GM12878 (cell line): ENCODE data around the gene ZNFX1. TPM values are rescaled to one million over a fixed set of nuclear protein-coding genes. Genes with fewer than 3 reads are reported as not detected.
A peak's percentile ranks its signal among the peaks of the same experiment; 100 is the strongest.

Experiments
- POU2F2 ChIP-seq: IDR thresholded peaks from 3 replicates; pipeline ENCODE4 v1.6.1; 2011; ENCODE audit warnings: low read depth, mild to moderate bottlenecking, low read length, borderline replicate concordance
- RB1 ChIP-seq: fragments of 450-650 bp; formaldehyde crosslinking; IDR thresholded peaks from 2 replicates; pipeline ENCODE4 v1.6.1; 2017; ENCODE audit warnings: mild to moderate bottlenecking, borderline replicate concordance
- RELA ChIP-seq: fragments of 450-650 bp; IDR thresholded peaks from 2 replicates; pipeline ENCODE4 v1.8.0; 2014; ENCODE audit warnings: borderline replicate concordance; ENCODE audit not compliant: partially characterized antibody
- WRNIP1 ChIP-seq: IDR thresholded peaks from 2 replicates; pipeline ENCODE4 v1.6.1; 2011; ENCODE audit warnings: low read depth, low read length, improper control_type of control experiment, borderline replicate concordance
- polyA plus RNA-seq, 11 experiments: library from polyadenylated mRNA; depleted of rRNA in 4 of 11; unstranded in 6 of 11; stranded (reverse) in 5 of 11; fragments of >200 nt; fragmentation: Nextera tagmentation in 4 of 11; fragmentation: Illumina TruSeq in 1 of 11; extraction: Ambion mirVana in 4 of 11; extraction: Trizol in 1 of 11; gene quantifications; 1 replicate in 1 of 11; 2 replicates in 10 of 11; pipeline versions ENCODE4 v1.2.1 to v1.2.3, GENCODE V29; 2011 to 2016; ENCODE audit warnings: inconsistent platforms in 2 of 11, missing spikeins in 2 of 11, low read depth in 1 of 11
- total RNA-seq, 4 experiments: library from RNA; depleted of rRNA in 3 of 4; stranded (reverse); fragments of >200 nt in 3 of 4; fragmentation: Illumina TruSeq in 1 of 4; extraction: Trizol in 1 of 4; gene quantifications; 2 replicates each; pipeline versions ENCODE4 v1.2.1 to v1.2.3, GENCODE V29; 2013 to 2021
- TF ChIP-seq, protein P1 (sequence below): IDR thresholded peaks from 2 replicates; pipeline ENCODE4 v1.6.1; 2012; ENCODE audit warnings: low read depth, low read length, improper control_type of control experiment
- TF ChIP-seq, protein P2 (sequence below): fragments of 450-650 bp; formaldehyde crosslinking; IDR thresholded peaks from 2 replicates; pipeline ENCODE4 v1.5.0; 2022; ENCODE audit warnings: mild to moderate bottlenecking, missing genetic modification characterization
- TF ChIP-seq, protein P3 (sequence below): fragments of 450-650 bp; IDR thresholded peaks from 2 replicates; pipeline ENCODE4 v1.6.1; 2017; ENCODE audit warnings: mild to moderate bottlenecking, moderate library complexity
- TF ChIP-seq, protein P4 (sequence below): IDR thresholded peaks from 2 replicates; pipeline ENCODE4 v1.6.1; 2011; ENCODE audit warnings: low read depth, low read length, improper control_type of control experiment, borderline replicate concordance
- TF ChIP-seq, protein P5 (sequence below): IDR thresholded peaks from 2 replicates; pipeline ENCODE4 v1.6.1; 2011; ENCODE audit warnings: borderline replicate concordance, low read depth, mild to moderate bottlenecking, moderate library complexity, low read length; ENCODE audit not compliant: insufficient read depth, poor library complexity, severe bottlenecking
- TF ChIP-seq, protein P6 (sequence below): IDR thresholded peaks from 2 replicates; pipeline ENCODE4 v1.6.1; 2011; ENCODE audit warnings: mild to moderate bottlenecking, low read depth, low read length, moderate library complexity; ENCODE audit not compliant: insufficient replicate concordance
- TF ChIP-seq, protein P7 (sequence below): fragments of 450-650 bp; conservative IDR thresholded peaks from 2 replicates; pipeline ENCODE4 v1.6.1; 2017; ENCODE audit warnings: mild to moderate bottlenecking, moderate library complexity

ZNFX1 gene
- total and polyA plus RNA-seq, 10 of the 15 experiments (the other 5 are each of a cell fraction or from before 2014, with no cell fraction given) = 7.4 to 31.5 (median 25.6) TPM

DNA sequence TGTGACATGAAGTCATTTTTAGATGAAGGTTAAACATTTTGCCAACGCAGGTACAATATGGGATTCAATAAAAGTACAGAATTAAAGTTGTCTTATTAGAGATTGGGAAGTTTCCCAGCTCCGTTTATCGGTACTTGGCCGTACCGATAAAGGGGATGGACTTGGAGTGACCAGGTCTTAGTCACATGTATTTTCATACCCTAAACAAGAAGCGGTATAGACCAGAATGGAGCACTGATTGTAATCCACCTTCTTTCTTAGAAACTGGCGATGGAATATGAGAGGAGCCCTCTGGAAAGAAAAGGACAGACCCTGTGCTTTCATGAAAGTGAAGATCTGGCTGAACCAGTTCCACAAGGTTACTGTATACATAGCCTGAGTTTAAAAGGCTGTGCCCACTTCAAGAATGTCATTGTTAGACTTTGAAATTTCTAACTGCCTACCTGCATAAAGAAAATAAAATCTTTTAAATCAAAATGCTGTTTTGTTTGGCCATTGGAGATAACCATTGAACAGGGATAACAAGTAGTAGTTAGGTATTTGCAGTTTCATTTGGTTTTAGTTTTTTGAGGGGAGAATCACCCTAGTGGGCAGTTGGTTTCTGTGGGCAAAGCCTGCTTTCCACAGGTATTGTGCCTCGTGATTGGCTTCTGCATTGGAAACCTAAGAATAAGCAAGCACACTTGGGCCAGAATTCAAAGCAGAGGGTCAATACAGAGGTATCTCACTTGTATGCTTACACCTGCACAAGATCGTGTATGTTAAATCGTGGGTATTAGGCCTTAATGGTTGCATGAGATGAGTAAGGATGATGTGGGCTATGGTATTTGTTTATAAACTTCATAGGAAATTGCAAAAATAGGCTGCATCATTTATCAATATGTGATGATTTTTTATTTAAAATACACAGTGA lies 11.2 kb upstream of the ZNFX1 start (continued):
- TF ChIP-seq, protein P1, sequence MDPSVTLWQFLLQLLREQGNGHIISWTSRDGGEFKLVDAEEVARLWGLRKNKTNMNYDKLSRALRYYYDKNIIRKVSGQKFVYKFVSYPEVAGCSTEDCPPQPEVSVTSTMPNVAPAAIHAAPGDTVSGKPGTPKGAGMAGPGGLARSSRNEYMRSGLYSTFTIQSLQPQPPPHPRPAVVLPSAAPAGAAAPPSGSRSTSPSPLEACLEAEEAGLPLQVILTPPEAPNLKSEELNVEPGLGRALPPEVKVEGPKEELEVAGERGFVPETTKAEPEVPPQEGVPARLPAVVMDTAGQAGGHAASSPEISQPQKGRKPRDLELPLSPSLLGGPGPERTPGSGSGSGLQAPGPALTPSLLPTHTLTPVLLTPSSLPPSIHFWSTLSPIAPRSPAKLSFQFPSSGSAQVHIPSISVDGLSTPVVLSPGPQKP = no peak
- TF ChIP-seq, protein P2, sequence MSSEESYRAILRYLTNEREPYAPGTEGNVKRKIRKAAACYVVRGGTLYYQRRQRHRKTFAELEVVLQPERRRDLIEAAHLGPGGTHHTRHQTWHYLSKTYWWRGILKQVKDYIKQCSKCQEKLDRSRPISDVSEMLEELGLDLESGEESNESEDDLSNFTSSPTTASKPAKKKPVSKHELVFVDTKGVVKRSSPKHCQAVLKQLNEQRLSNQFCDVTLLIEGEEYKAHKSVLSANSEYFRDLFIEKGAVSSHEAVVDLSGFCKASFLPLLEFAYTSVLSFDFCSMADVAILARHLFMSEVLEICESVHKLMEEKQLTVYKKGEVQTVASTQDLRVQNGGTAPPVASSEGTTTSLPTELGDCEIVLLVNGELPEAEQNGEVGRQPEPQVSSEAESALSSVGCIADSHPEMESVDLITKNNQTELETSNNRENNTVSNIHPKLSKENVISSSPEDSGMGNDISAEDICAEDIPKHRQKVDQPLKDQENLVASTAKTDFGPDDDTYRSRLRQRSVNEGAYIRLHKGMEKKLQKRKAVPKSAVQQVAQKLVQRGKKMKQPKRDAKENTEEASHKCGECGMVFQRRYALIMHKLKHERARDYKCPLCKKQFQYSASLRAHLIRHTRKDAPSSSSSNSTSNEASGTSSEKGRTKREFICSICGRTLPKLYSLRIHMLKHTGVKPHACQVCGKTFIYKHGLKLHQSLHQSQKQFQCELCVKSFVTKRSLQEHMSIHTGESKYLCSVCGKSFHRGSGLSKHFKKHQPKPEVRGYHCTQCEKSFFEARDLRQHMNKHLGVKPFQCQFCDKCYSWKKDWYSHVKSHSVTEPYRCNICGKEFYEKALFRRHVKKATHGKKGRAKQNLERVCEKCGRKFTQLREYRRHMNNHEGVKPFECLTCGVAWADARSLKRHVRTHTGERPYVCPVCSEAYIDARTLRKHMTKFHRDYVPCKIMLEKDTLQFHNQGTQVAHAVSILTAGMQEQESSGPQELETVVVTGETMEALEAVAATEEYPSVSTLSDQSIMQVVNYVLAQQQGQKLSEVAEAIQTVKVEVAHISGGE (CRISPR knock-in tag) = no peak
- TF ChIP-seq POU2F2 (0 out of 3 replicates have a peak, but pooled peaks have one; percentile 26), RELA (no peak), WRNIP1 (no peak), RB1 (no peak)
- TF ChIP-seq, protein P3, sequence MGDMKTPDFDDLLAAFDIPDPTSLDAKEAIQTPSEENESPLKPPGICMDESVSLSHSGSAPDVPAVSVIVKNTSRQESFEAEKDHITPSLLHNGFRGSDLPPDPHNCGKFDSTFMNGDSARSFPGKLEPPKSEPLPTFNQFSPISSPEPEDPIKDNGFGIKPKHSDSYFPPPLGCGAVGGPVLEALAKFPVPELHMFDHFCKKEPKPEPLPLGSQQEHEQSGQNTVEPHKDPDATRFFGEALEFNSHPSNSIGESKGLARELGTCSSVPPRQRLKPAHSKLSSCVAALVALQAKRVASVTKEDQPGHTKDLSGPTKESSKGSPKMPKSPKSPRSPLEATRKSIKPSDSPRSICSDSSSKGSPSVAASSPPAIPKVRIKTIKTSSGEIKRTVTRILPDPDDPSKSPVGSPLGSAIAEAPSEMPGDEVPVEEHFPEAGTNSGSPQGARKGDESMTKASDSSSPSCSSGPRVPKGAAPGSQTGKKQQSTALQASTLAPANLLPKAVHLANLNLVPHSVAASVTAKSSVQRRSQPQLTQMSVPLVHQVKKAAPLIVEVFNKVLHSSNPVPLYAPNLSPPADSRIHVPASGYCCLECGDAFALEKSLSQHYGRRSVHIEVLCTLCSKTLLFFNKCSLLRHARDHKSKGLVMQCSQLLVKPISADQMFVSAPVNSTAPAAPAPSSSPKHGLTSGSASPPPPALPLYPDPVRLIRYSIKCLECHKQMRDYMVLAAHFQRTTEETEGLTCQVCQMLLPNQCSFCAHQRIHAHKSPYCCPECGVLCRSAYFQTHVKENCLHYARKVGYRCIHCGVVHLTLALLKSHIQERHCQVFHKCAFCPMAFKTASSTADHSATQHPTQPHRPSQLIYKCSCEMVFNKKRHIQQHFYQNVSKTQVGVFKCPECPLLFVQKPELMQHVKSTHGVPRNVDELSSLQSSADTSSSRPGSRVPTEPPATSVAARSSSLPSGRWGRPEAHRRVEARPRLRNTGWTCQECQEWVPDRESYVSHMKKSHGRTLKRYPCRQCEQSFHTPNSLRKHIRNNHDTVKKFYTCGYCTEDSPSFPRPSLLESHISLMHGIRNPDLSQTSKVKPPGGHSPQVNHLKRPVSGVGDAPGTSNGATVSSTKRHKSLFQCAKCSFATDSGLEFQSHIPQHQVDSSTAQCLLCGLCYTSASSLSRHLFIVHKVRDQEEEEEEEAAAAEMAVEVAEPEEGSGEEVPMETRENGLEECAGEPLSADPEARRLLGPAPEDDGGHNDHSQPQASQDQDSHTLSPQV = no peak
- TF ChIP-seq, protein P4, sequence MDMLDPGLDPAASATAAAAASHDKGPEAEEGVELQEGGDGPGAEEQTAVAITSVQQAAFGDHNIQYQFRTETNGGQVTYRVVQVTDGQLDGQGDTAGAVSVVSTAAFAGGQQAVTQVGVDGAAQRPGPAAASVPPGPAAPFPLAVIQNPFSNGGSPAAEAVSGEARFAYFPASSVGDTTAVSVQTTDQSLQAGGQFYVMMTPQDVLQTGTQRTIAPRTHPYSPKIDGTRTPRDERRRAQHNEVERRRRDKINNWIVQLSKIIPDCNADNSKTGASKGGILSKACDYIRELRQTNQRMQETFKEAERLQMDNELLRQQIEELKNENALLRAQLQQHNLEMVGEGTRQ = no peak
- TF ChIP-seq, protein P5, sequence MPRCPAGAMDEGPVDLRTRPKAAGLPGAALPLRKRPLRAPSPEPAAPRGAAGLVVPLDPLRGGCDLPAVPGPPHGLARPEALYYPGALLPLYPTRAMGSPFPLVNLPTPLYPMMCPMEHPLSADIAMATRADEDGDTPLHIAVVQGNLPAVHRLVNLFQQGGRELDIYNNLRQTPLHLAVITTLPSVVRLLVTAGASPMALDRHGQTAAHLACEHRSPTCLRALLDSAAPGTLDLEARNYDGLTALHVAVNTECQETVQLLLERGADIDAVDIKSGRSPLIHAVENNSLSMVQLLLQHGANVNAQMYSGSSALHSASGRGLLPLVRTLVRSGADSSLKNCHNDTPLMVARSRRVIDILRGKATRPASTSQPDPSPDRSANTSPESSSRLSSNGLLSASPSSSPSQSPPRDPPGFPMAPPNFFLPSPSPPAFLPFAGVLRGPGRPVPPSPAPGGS = no peak
- TF ChIP-seq, protein P6, sequence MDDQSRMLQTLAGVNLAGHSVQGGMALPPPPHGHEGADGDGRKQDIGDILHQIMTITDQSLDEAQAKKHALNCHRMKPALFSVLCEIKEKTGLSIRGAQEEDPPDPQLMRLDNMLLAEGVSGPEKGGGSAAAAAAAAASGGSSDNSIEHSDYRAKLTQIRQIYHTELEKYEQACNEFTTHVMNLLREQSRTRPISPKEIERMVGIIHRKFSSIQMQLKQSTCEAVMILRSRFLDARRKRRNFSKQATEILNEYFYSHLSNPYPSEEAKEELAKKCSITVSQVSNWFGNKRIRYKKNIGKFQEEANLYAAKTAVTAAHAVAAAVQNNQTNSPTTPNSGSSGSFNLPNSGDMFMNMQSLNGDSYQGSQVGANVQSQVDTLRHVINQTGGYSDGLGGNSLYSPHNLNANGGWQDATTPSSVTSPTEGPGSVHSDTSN = no peak
- TF ChIP-seq, protein P7, sequence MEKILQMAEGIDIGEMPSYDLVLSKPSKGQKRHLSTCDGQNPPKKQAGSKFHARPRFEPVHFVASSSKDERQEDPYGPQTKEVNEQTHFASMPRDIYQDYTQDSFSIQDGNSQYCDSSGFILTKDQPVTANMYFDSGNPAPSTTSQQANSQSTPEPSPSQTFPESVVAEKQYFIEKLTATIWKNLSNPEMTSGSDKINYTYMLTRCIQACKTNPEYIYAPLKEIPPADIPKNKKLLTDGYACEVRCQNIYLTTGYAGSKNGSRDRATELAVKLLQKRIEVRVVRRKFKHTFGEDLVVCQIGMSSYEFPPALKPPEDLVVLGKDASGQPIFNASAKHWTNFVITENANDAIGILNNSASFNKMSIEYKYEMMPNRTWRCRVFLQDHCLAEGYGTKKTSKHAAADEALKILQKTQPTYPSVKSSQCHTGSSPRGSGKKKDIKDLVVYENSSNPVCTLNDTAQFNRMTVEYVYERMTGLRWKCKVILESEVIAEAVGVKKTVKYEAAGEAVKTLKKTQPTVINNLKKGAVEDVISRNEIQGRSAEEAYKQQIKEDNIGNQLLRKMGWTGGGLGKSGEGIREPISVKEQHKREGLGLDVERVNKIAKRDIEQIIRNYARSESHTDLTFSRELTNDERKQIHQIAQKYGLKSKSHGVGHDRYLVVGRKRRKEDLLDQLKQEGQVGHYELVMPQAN = no peak
